Body of pancreas (tissue), 4 donors: ENCODE measurements around the gene AP3B2. TPM values are rescaled to one million over a fixed set of nuclear protein-coding genes. Genes with fewer than 3 reads are reported as not detected.

Experiments
- ATAC-seq: fragments of 150-250 bp; one replicate; pipeline ENCODE4 v1.9.1; 2016
- DNase-seq, 4 donors: peaks; one replicate each; pipeline ENCODE4 v3.0.0-alpha.2; 2019
- H3K27ac ChIP-seq, 4 donors: fragments of 200-600 bp; sonication (generic); 1 replicate in 3 of 4; 2 replicates in 1 of 4; pipeline versions ENCODE4 v1.5.1 to v1.6.1; 2016 to 2019; ENCODE audit warnings: mild to moderate bottlenecking in 1 of 4, mixed read lengths in 1 of 4, moderate library complexity in 1 of 4
- H3K27me3 ChIP-seq, 2 donors: fragments of 200-600 bp; sonication (generic); one replicate each; pipeline ENCODE4 v1.6.0; 2016; ENCODE audit warnings: mild to moderate bottlenecking in 1 of 2
- H3K36me3 ChIP-seq, 2 donors: fragments of 200-600 bp; sonication (generic); replicated peaks in 1 of 2; 2 replicates each; pipeline ENCODE4 v1.5.1; 2016; ENCODE audit warnings: low read depth in 2 of 2; ENCODE audit not compliant: insufficient read depth in 1 of 2
- H3K4me1 ChIP-seq: fragments of 200-600 bp; sonication (generic); one replicate; pipeline ENCODE4 v1.6.0; 2016
- H3K4me3 ChIP-seq, 2 donors: fragments of 200-600 bp; sonication (generic); 1 replicate in 1 of 2; 2 replicates in 1 of 2; pipeline ENCODE4 v1.5.1; 2016 to 2019
- H3K9me3 ChIP-seq, 3 donors: fragments of 200-600 bp; sonication (generic); 1 replicate in 2 of 3; 2 replicates in 1 of 3; pipeline ENCODE4 v1.5.1; 2016
- POLR2A ChIP-seq, 3 donors: fragments of 450-650 bp; IDR thresholded peaks; one replicate each; pipeline ENCODE4 v1.6.1; 2016; ENCODE audit warnings: antibody characterized with exemption in 3 of 3, mild to moderate bottlenecking in 2 of 3
- WGBS, 2 donors: methylation state at CpG; one replicate each; pipeline ENCODE4 v1.1.5; 2017; 5-methylcytosine and 5-hydroxymethylcytosine counted together
- intact Hi-C: fragments of 100-400 bp; cut with DNase I; formaldehyde crosslinking; loops from one replicate; pipeline ENCODE4 v1.15.1; 2023
- total RNA-seq, 2 donors: library from RNA; depleted of rRNA; stranded (reverse); fragments of >200 nt; gene quantifications; one replicate each; pipeline ENCODE4 v1.1.0, GENCODE V29; 2016
- TF ChIP-seq, protein P1 (sequence below), 7 experiments: fragments of 450-650 bp in 4 of 7; fragments of 200-600 bp in 3 of 7; sonication (generic) in 3 of 7; IDR thresholded peaks; one replicate each; pipeline ENCODE4 v1.5.1; 2016 to 2019; ENCODE audit warnings: antibody characterized with exemption in 7 of 7

AP3B2 gene
- total RNA-seq, 2 donors from 2014 or later: 3.9 to 6.6 TPM

DNA sequence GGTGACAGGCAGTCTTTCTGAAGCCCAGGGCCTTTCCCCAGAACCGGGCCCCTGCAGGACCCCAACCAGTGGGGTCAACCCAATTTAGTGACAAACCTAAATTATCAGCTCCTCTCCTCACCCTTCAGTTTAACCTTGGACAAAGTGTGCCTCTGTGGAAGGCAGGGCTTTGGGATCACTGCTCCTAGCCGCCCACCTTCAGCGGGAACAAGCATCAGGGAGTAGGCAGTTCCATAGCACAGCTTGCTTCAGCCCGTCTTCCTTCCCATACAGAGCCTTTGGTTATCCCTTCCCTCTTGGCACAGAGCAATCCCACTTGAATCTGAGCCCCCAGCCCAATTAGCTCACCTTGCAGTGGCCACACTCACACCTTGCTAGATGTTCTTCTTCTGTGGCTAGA is 5.3 kb upstream of the AP3B2 start:
- no peak overlapping the region for H3K27ac ChIP-seq

GRCh38 chr15:82714016-82714415 is 4.3 kb upstream of the AP3B2 start:
- Histone ChIP-seq H3K36me3 (no peaks in the 10 kb centered on the region), H3K27ac (no peak overlapping the region), H3K4me3 (no peak overlapping the region), H3K9me3 (no peaks in the 10 kb centered on the region), H3K27me3 (no peaks in the 10 kb centered on the region), H3K4me1 (peaks cover 11% of the 10 kb centered on the region)
- DNase-seq (no peak), ATAC-seq (no peak)
- WGBS, 2 donors: 50 to 63% methylated on average over 2 to 3 of the region's 3 CpGs
- intact Hi-C loops: no loop called here
- TF ChIP-seq, protein P1, sequence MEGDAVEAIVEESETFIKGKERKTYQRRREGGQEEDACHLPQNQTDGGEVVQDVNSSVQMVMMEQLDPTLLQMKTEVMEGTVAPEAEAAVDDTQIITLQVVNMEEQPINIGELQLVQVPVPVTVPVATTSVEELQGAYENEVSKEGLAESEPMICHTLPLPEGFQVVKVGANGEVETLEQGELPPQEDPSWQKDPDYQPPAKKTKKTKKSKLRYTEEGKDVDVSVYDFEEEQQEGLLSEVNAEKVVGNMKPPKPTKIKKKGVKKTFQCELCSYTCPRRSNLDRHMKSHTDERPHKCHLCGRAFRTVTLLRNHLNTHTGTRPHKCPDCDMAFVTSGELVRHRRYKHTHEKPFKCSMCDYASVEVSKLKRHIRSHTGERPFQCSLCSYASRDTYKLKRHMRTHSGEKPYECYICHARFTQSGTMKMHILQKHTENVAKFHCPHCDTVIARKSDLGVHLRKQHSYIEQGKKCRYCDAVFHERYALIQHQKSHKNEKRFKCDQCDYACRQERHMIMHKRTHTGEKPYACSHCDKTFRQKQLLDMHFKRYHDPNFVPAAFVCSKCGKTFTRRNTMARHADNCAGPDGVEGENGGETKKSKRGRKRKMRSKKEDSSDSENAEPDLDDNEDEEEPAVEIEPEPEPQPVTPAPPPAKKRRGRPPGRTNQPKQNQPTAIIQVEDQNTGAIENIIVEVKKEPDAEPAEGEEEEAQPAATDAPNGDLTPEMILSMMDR (IDR thresholded peaks at IDR 0.05): no peak
- no peak for TF ChIP-seq POLR2A (IDR thresholded peaks at IDR 0.05)

More for the DNA sequence above, 5.3 kb upstream of the AP3B2 start:
- H3K27me3 ChIP-seq: no peaks in the 10 kb centered on the region
- H3K4me1 ChIP-seq: peaks cover 6% of the 10 kb centered on the region
- WGBS, 2 donors: 85 to 91% methylated on average over 4 of the region's 4 CpGs
- H3K9me3 ChIP-seq: no peaks in the 10 kb centered on the region
- ATAC-seq (no peak), DNase-seq (no peak)
- no peak overlapping the region for H3K4me3 ChIP-seq
- intact Hi-C loops: no loop called here
- TF ChIP-seq, protein P1 (IDR thresholded peaks at IDR 0.05): no peak
- no peak for TF ChIP-seq POLR2A (IDR thresholded peaks at IDR 0.05)
- no peaks in the 10 kb centered on the region for H3K36me3 ChIP-seq

GRCh38 chr15:82712036-82712435 is 2.4 kb upstream of the AP3B2 start:
- ATAC-seq (no peak), DNase-seq (no peak)
- TF ChIP-seq POLR2A (IDR thresholded peaks at IDR 0.05): no peak
- TF ChIP-seq, protein P1 (IDR thresholded peaks at IDR 0.05): no peak
- Histone ChIP-seq H3K27me3 (no peaks in the 10 kb centered on the region), H3K4me1 (peaks cover 16% of the 10 kb centered on the region), H3K27ac (no peak overlapping the region), H3K4me3 (no peak overlapping the region), H3K9me3 (no peaks in the 10 kb centered on the region), H3K36me3 (no peaks in the 10 kb centered on the region)
- 53 to 61% methylated on average over 3 of the region's 3 CpGs for WGBS, 2 donors
- intact Hi-C loops: no loop called here

DNA sequence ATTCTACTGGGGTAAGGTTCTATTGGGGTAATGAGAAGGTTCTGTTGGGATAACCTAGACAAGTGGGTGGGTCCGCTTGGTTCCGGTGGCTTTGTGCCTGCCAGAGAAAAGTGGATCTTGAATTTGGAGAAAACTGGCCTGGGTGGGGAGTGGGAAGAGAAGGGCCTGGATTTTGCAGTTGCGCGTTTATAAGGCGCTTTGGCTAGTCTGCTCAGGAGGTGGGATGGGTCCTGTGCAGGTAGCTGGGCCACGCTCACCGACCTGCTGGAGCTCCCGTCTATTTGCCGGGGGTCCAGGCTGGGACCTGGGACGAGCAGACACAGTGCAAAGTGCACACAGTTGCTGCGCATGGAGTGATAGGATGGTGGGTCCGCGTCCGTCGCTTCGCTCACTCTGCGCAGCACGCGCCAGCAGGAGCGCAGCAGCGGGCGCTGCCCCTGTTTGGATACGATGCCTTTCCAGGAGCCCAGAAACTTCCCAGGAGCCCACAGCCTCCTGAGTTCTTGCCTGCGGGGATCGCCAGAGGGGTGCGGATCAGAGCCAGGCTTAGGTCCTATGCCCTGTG is 1.3 kb upstream of the AP3B2 start:
- no peak for ATAC-seq

More for the DNA sequence above, 1.3 kb upstream of the AP3B2 start:
- Histone ChIP-seq H3K9me3 (no peaks in the 10 kb centered on the region), H3K4me1 (peaks cover 16% of the 10 kb centered on the region), H3K27me3 (no peaks in the 10 kb centered on the region), H3K36me3 (no peaks in the 10 kb centered on the region), H3K27ac (no peak overlapping the region), H3K4me3 (no peak overlapping the region)
- TF ChIP-seq, protein P1 (IDR thresholded peaks at IDR 0.05): no peak
- no peak for TF ChIP-seq POLR2A (IDR thresholded peaks at IDR 0.05)
- intact Hi-C loops: no loop called here
- no peak for DNase-seq
- WGBS, 2 donors: 91 to 92% methylated on average over 19 to 26 of the region's 26 CpGs
